ENCODE results near the gene LSAMP.

The LSAMP gene

DNA sequence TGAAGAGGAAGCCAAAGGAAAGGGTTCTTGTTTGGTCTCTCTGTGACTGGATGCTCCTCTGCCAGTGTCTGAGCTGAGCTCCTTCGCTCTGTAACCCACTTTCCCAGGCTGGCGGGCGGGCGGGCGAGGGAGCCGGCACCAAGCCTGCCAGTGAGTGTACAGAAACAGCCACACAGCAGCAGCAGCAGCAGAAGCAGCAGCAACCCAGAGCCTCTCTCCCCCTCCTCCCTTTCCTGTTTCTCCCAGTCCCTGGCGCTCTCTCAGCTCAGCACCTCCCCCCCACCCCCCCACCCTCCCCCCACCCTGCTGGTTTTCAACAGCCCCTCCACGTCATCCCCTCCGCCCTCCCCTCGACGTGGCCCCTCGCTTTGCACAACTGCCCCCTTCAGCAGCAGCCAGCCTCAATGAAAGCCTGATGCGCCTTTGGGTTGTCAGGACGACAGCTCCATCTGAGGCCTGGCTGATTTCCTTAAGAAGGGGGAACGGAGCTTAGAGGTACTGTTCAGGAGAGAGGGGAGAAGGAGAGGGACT, at the start of gene LSAMP:
Gene LSAMP, minus strand, starts transcription at position 177 of the 531 bp plus-strand sequence.
- no peak for DNase-seq (ENCODE audit: low read depth in 2 of 2)

DNA sequence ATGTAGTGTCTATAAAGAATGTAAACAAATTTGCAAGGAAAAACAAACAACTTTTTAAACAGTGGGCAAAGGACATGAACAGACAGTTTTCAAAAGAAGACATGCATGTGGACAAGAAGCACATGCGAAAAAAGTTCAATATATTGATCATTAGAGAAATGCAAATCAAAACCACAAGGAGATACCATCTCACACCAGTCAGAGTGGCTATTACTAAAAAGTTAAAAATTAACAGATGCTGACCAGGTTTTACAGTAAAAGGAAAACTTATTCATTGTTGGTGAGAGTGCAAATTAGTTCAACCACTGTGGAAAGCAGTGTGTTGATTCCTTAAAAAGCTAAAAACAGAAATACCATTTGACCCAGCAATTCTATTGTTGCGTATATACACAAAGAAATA, 47.1 kb upstream of the LSAMP start:
- no peak for DNase-seq (ENCODE audit: low read depth in 2 of 2)

DNA sequence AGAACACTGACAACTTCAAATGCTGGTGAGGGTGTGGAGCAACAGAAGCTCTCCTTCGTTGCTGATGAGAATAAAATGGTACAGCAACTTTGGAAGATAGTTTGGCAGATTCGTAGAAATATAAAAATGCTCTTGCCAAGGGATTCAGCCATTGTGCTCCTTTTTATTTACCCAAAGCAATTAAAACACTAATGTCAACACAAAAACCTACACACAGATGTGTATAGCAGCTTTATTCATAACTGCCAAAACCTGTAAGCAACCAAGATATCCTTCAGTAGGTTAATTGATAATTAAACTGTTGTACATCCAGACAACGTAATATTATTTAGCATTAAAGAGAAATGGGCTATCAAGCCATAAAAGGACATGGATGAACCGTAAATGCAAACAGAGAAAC, 37.8 kb upstream of the LSAMP start:
- no peak for DNase-seq (ENCODE audit: low read depth in 2 of 2)

DNA sequence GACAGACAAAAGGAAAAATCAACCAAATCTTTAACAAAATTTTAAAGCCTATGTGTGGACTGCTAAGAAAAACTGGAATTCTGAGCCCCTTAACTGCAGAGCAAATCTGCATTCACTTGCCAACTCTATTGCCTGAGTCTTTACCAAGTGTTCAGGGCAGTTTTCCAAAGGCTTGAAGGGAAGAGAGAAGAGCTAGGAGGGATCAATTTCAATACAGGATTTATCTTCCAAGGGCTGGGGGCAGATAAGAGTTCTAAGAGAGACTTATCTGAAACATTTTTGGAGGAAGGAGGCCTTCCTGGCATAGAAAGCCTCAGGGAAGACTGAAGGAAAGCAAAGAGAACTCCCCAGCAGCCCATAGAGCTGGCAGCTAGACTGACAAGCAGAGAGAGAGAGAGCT, 31.4 kb upstream of the LSAMP start:
- DNase-seq (ENCODE audit: low read depth in 2 of 2), result no peak

DNA sequence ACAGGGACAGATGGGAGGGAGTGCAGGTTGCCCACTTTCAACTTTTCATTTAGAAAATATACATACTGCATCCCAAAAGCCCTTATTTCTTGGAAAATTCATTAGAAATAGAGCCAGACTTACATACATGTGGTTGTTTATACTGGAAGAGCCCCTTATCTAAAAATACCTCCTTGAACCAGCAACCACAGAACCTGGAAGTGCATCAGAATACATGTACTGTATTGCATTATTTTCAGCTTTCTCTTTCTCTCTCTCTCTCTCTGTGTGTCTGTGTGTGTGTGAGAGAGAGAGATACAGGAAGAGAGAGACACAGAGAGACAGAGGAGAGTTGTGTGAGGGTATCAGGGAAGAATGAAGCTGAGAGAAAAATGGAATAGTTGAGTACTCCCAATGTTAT, 29.5 kb upstream of the LSAMP start:
- DNase-seq (ENCODE audit: low read depth in 2 of 2), result no peak

DNA sequence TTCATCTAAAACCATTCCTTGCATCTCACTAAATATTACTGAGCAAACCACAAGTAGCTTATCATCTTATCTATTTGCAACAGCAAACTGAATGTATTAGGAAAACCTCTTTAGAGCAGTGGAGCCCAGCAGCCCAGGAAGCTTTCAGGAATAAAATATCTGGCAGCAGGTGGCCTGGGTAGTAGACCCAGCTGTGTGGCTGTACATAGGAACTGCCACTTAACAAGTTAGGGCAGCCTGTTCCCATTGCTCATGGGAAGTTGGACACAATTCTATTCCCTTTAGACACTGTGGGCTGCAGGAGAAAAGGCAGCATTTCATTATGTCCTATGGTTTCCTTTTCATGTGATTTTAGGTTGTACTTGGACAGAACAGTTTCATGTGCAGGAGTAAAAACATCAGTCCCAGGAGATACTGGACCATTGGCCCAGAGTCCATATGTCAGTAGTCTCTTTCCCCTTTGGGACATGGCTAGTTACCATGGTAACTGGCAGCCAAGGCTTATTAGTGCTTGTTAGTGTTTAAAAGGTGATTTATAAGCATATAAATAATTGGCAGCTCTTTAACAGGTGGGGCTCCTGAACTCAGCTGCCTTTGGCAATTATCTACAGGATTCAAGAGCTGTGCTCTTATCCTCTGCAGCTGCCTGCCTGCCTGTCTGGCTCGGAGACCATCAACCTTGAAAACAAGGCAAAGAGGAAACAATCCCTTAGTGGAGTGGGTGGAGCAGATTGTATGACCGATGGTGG, 28.9 kb upstream of the LSAMP start:
- no peak for DNase-seq (ENCODE audit: low read depth in 2 of 2)

DNA sequence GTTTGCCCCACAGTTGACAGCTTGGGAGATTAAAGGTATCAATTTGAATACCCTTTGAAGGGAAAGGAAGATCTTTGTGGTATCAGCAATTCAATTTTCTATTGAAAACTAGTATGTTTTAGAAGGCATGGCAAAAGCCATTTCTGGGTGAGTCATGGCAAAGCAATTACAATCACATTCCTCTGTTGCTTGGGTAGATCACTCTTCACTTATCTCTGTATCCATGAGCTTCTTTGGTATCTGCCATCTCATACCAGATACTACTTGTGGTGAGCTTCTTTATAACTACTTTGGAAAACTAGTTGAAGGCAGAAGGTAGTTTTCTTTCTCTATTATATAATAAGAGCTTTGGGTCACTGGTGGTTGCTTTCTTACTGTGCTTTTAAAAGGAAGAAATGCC, 28.3 kb upstream of the LSAMP start:
- DNase-seq (ENCODE audit: low read depth in 2 of 2), result no peak

DNA sequence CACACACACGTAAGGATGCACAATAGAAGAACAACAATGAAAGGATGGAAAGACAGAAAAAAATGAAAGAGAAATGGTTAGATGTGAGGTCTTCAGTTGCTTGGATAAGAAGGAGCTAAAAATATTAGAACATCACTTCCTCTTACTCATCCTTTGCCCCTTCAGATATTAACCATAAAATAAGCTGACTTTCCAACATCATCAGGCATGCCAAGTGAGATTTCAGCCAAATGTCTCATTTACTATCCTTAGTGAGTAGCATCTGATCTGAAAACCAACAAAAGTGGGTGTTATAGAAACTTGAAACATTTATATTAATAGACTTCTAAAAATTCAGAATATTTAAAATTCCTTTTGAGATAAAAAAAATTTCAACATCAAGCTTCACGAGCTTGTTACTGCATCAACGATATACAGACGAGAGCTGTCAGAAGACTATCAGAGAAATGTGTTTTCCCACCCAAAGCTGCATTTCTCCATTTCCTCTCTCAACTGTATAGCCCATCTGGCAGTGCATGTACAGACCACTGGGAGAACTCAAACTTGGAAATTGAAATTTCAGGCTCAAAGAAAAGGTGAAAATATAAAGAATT, 25.4 kb upstream of the LSAMP start:
- DNase-seq (ENCODE audit: low read depth in 2 of 2), result no peak

DNA sequence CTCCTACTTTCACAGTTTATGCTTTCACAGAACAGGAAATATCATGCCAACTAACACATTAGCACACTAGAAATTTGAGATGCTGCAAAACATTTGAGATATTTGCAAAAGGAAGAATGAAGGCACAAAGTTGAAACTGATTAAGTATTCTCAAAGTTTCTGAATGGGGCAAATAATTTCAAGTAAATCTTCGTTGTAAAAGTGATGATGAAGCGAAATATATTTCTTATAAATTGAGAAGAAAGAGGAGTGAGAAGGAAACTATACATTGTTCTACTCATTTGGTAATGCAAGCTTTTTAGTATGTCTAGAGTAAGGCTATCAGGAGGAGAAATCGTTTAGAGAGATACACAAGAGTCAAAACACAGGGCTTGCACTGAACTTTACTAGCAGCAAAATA, 24.3 kb upstream of the LSAMP start:
- no peak for DNase-seq (ENCODE audit: low read depth in 2 of 2)

DNA sequence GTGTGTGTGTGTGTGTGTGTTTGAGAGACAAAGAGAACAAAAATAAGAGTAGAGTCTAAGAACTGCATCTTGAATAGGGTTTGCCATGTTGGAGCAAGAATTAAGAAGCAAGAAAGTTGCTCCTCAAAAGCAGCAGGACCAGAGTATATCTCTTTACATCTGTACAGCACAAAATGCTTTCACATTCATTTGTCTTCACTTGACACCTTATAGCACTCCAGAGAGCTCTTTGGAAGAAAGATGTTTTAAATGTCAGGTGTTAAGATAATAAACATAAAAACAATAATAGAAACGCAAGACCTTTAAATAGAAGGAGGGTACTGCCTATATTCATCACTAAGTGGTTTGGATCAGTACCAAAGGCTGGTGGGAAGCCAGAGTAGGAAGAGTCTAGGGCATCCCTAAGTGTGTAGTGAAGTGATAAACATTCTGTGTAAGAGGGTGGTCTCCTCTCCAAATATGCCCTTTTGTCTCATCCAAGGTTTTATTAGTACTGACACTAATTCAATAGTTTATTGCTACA, 19.1 kb upstream of the LSAMP start:
- no peak for DNase-seq (ENCODE audit: low read depth in 2 of 2)

DNA sequence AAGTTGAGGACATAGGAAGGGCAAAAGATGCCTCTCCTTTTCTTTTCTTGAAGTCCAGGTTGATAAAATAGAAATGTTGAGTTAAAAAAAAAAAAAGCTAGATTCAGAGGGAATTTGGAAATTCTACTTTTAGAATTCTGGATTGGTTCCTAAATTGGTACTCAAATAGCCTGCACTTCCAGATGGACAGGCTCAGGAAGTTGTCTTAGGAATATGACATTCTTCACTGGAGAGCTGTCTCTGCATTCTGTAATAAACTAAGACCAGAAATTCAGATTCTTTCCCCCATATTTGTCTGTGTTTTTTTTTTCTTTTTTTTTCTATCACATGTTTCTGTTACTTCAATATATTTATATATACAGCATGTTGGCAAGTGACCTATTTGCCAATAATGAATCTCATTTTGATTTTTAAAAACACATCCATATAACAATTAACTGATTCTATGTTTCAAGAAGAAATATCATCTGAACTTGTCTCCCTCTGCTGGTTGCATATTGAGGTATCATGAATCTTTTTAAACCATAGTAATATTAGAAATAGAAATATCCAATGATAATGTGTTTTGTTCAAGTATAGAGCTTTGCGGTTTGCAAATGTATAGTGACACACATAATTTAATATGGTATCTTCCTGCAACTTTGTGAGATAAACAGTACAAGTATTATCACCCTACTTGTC, 8.5 kb upstream of the LSAMP start:
- DNase-seq (ENCODE audit: low read depth in 2 of 2), result no peak

DNA sequence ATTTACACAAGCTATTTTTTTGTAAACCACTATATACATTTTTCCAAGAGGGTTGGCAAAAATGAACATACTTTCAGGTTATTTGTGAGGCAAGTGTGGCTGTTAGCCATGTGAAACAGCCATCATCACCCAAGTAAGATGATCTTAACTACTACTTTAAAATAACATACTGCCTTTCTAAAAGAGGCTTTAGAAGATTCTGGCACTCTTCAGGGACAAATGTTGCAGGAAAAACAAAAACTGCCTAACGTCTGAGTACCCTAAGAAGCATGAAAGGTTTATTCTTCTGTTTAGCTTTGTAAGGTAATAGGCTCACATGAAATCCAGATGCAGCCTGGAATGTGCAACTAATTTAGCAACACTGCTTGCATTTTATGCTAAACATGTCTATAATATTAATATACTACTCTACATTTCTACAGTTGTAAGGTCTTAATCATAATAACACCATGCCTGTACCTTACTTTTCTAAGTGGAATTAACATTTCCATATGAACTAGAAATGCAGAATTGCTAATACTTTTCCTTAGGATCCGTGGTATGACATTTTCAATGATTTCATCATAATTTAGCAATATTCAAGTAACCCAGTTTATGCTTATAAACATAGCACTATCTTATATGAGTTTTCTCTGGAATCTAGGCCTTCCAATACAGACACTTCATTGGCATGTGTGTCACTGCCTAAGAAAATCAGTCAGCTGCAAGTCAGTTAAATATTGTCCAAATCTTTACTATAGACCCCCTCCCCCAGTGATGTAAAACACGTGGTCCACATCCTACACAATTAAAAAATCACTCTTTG, 4.5 kb upstream of the LSAMP start:
- DNase-seq (ENCODE audit: low read depth in 2 of 2), result no peak

DNA sequence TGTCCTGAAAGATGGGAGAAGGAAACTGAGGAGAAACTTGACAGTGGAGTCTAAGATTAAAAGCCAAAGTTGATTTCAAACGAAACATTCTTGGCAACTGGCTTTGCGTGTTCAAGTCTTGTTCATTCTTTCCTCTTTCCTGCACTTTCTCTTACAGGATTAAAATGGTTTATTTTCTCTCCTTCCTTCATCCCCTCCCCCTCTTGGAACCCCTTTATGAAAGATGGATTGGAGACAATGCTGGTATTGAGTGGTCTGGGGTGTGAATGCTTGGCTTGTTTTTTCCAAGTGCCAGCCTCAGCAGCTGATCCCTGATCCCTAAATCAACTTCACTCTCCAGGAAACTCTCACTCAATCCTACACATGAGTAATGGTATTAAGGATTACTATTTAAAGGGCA, 703 bp upstream of the LSAMP start:
- DNase-seq (ENCODE audit: low read depth in 2 of 2), result no peak

DNA sequence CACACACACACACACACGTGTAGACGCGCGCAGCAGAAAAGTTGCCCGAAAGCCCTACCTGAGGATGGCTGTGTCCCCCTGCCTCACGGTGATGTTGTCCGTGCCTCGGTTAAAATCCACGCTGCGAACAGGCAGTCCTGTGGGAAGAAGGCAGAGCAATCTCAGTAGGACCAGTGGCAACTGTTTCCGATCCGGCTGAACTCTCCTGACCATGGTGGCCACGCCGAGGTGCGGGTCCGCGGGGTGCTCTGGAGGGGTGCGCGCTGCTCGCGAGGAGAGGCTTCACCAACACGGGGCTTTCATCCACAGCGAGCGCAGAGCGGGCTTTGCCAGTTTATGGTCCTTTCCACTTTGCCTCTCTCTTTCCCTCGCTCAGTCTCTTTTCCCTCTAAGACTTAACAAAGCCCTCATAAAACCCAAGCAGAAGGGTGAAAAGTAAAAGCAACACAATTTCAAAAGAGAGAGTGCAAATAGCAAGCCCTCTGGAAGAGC, 422 bp downstream of the LSAMP start:
- DNase-seq (ENCODE audit: low read depth in 2 of 2), result no peak

DNA sequence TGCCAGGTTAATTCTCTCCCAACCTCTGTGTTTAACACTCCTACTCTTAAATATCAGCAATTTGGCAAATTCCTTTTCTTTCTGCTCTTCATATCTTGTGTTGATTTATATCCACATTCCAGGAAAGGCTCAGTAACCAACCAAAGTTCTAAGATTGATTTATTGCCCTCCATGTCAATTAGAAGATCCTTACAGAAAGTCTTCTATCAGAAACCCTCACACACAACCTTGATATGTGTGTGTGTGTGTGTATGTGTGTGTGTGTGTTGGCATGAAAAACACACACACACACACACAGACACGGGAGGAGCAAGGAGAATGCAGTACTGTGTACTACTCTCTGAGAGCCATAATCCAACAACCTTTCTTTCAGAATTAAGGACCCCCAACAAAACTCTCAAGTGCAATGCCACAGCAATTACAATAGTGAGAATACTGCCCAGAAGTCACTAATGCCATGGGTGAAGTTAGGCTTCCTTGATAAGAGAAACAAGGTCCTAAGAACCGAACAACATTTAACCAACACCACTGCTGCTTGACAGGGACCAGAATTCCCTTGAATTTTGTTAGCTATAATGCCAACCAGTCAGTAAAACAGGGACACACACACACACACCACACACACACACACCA, 1.1 kb downstream of the LSAMP start:
- no peak for DNase-seq (ENCODE audit: low read depth in 2 of 2)

DNA sequence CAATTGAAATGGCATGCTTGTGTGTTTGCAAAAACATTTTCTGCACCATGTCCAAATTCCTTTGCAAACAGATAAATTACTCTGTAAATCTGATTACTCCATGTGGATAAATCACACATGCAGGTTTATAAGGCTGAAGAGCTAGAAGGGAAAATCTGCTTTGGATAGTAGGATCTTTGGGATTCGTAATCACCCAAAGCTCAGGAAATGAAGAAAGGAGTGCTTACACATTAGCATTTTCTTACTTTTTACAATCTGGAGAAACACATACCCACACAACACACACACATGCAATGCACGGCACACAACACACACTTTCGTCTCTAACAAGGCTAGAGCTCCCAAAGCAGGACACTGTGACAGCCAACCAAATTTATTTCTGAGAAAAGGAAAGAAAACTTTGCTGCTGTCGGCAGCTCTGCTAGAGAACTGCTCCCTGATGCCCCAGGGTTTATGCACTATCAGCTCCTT, 2.1 kb downstream of the LSAMP start:
- DNase-seq (ENCODE audit: low read depth in 2 of 2), result no peak

DNA sequence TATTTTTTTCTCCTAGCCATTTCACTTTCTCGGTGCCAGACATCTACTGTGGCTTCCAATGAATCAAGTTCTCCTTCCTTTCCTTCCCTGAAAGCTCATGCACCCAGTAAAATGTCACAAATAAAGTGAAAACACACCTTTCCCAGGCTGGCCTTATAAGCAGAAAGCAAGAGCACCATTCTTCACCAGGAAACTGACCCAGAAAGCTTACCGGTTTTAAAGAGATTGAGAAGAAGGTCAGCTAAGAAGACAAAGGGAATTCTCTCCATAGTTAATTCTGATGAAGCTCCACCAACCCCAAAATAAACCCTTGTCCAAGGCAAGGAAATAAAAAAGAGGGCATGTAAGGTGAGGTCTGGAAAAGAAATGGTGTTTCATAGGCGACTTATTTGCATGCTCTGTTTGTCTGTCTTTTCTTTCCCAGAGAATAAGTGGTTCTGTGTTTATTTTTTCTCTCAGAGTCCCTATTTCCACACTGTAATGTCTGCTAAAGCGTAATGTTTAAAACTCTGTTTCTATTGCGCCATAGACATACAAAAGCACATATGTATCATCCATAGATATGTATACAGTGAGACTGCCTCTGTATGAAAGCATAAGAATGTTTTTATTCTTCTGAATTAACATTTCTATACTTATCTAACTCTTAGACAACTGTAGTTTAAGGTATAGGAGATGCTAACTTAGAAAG, 2.8 kb downstream of the LSAMP start:
- DNase-seq (ENCODE audit: low read depth in 2 of 2), result no peak

DNA sequence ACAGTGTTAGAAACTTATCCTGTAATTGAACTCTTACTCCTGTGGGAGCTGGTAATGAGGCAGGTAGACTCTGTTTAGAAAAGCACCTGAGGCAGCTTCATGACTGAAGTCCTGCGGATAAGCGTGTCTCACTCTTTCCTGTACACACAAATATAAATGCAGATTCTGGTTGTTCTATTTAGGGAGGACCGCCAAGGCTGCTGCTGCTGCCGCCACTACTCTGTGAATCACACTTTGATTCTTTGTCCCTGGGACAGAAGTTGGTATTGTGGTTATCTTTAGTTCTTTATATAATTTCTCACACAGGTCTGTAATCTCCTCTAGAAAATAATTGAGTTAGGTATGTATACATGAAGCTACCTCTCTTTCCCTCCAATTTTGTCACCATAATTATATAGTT, 3.6 kb downstream of the LSAMP start:
- no peak for DNase-seq (ENCODE audit: low read depth in 2 of 2)

DNA sequence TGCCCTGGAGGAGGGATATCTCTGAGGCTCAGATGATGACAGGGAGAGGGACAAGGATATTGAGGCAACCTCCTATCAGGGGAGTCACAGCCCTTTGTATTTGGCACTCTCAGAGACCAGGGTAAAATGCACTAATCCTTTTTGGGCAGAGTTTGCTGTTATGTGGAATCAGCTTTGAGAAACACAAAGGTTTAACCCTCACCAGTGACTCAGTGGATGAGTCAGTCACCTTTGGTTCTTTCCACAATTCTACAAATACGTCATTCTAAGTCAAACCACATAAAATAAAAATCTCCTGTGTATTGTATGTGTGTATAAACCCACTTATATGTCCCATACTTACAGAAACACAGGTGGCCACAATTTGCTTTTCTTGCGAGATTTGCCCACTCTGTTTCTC, 5.1 kb downstream of the LSAMP start:
- no peak for DNase-seq (ENCODE audit: low read depth in 2 of 2)

DNA sequence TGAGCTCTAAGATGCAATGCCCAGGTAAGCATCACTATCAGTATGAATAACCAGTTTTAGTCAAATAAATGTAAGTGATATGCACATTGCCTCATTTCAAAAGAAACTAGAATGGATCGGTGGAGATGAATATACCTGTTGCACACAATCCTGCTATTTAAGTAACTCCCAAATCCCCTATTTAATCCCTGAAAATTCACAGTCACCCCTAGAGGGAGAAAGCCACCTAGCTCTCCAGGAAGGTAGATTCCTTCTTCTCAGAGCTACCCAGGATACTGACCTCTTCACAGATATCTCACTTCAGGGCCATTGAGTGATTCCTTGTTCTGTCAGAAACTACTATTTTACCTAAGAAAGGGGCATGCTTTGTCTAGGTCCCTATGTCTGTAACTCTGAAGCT, 11.7 kb downstream of the LSAMP start:
- no peak for DNase-seq (ENCODE audit: low read depth in 2 of 2)

DNA sequence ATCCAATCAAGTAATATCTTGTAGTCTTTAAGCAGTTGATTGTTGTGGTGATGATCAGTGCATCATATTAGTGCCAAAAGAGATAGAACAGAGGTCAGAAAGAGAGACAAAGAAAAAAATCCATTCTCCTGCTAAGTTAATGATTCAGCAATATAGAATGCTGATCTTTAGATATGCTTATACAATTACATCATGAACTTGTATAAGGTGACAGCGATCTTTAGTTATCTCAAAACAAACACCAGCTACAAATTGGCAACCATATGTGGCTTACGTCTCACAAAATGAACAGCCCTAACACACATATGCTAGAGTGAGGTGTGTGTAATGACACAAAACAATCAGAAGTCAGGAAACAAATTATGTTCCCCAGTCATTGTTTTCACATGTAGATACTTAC, 12.5 kb downstream of the LSAMP start:
- no peak for DNase-seq (ENCODE audit: low read depth in 2 of 2)
